ENCODE results near the gene FLOT1. TPM values are rescaled to one million over a fixed set of nuclear protein-coding genes. Genes with fewer than 3 reads are reported as not detected.
A peak's percentile ranks its signal among the peaks of the same experiment; 100 is the strongest.

Gene FLOT1
- total RNA-seq, 5 donors from 2014 or later (not counting 1 experiment from before 2014, with no cell fraction given): 62.2 to 109 (median 74.2) TPM

DNA sequence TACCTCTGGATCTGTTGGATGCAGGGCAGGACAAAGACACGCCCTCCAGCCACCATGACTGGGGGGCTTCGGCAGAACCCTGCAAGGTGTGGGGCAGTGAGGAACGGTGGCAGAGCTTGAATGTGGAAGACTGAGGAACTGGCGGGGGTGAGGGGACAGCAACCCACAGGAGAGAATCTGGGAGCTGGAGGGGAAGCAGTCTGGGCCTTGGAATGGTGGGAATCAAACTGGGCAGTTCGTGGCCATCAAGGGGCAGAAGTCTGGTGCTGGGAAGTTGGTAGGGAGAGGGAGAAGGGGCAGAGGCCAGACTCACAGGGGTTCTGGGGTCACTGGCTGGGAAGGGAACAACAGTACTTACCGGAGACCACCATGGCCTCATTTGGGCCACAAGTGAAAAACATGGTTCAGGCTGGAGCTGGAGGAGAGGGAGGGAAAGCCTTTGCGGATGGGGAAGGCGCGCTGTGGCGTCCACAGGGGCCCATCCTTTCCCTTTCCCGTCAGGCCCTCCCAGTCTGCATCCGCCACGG, 635 bp downstream of the FLOT1 start:
- Mint-ChIP-seq H3K9me3 (no peaks in the 10 kb centered on the region), H3K27me3 (no peaks in the 10 kb centered on the region), H3K27ac (peak overlapping the region; percentile 89 to 93), H3K36me3 (peaks cover 32% of the 10 kb centered on the region), H3K4me1 (peaks cover 62 to 69% (median 68%) of the 10 kb centered on the region in 3 donors), H3K4me3 (peak overlapping the region; percentile 88 to 96 (median 94))
- H3K9me3 ChIP-seq: no peaks in the 10 kb centered on the region
- H3K4me3 ChIP-seq (ENCODE audit: control insufficient read depth in 1 of 2, extremely low read depth in 1 of 2, low read length in 1 of 2): peak overlapping the region; percentile 85 to 88
- peaks cover 8 to 23% of the 10 kb centered on the region in 2 donors for H3K36me3 ChIP-seq (ENCODE audit: control insufficient read depth in 2 of 2, extremely low read depth in 1 of 2, insufficient read depth in 1 of 2, low read length in 1 of 2)
- peaks cover 40 to 67% of the 10 kb centered on the region in 2 experiments for H3K4me1 ChIP-seq (ENCODE audit: control insufficient read depth in 1 of 2, extremely low read depth in 1 of 2, insufficient read depth in 2 of 2, low read length in 2 of 2)
- ChIA-PET POLR2A (no interaction called here), CTCF (interaction anchor here in 1 of 2 donors (0.8 kb wide), 1 partner anchor 20 kb away, joined by 3 read pairs; no protein-coding TSS in a partner anchor)
- no peaks in the 10 kb centered on the region for H3K27me3 ChIP-seq (replicated peaks in 1 of 2; ENCODE audit: control insufficient read depth in 2 of 2, extremely low read depth in 1 of 2, insufficient read depth in 2 of 2, low read length in 1 of 2)
- no peak for ATAC-seq (replicated peaks in 1 of 4)
- H3K27ac ChIP-seq (ENCODE audit: low read length): peak overlapping the region; percentile 63
- WGBS (ENCODE audit: insufficient coverage): 23% methylated on average over 9 of the region's 13 CpGs
- no peak for DNase-seq

DNA sequence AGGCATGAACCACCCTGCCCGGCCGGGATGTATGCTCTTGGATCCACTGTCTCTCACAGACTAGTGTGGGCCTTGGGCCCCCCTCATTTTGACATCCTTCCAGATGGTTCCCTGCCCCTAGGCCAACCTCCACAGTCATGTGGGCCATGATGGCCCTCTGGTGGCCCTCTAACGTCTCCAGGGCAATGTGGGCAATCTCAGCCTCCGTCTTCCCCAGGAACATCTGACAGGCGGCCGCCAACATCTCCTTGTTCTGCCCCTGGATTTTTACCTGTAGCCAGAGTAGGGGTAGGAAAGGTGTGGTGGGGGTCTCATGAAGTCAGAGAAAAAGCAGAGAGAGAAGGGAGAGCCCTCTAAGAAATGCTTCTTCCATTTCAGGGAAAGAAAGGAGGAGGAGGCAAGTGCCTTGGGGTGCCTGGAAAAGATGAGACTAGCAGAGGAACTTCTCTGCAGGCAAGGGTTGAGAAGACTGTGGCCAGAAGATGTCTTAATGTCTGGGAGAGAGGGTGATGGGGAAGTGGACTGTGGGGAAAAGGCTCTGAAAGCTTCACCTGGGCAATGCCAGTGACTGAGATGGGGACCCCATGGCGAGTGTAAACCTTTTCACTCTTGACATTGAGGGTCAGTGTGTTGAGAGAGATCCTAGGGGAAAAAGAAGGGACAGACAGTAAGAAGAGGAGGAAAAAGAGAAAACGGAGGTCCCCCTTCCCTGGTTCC, 1.3 kb downstream of the FLOT1 start:
- Histone ChIP-seq H3K36me3 (ENCODE audit: control insufficient read depth in 2 of 2, extremely low read depth in 1 of 2, insufficient read depth in 1 of 2, low read length in 1 of 2) (peaks cover 8 to 23% of the 10 kb centered on the region in 2 donors), H3K27me3 (replicated peaks in 1 of 2; ENCODE audit: control insufficient read depth in 2 of 2, extremely low read depth in 1 of 2, insufficient read depth in 2 of 2, low read length in 1 of 2) (no peaks in the 10 kb centered on the region), H3K27ac (ENCODE audit: low read length) (peak overlapping the region; percentile 63), H3K4me3 (ENCODE audit: control insufficient read depth in 1 of 2, extremely low read depth in 1 of 2, low read length in 1 of 2) (peak overlapping the region; percentile 85 to 88), H3K9me3 (no peaks in the 10 kb centered on the region), H3K4me1 (ENCODE audit: control insufficient read depth in 1 of 2, extremely low read depth in 1 of 2, insufficient read depth in 2 of 2, low read length in 2 of 2) (peaks cover 42 to 73% of the 10 kb centered on the region in 2 experiments)
- no peaks in the 10 kb centered on the region for H3K9me3 Mint-ChIP-seq
- WGBS (ENCODE audit: insufficient coverage): 100% methylated on average over 4 of the region's 8 CpGs
- peaks cover 34% of the 10 kb centered on the region for H3K36me3 Mint-ChIP-seq
- CTCF ChIA-PET: interaction anchor here in 1 of 2 donors (0.6 to 0.8 kb wide), 2 partner anchors 19 to 1075 kb away, joined by 3 to 4 read pairs; no protein-coding TSS in a partner anchor
- no peaks in the 10 kb centered on the region for H3K27me3 Mint-ChIP-seq
- no peak for DNase-seq
- POLR2A ChIA-PET: no interaction called here
- H3K4me1 Mint-ChIP-seq: peaks cover 69 to 75% (median 74%) of the 10 kb centered on the region in 3 donors
- peak overlapping the region; percentile 89 to 93 for H3K27ac Mint-ChIP-seq
- peak overlapping the region; percentile 88 to 96 (median 94) for H3K4me3 Mint-ChIP-seq
- no peak for ATAC-seq (replicated peaks in 1 of 4)

DNA sequence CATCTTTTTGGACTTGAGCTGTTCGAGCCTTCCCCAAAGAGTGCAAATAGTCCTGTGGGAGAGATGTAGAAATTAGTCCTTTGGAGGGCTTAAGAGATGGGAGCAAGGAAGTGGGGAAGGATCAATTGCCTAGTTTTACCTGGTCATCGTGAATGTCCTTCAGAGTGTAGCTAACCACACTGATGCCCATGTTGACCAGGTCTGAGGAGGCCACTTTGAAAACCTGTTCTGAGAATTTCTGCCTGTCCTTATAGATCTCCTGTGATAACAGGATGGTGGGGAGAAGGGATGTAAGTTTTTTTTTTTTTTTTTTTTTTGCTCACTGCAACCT, 2.0 kb downstream of the FLOT1 start:
- Histone ChIP-seq H3K27ac (ENCODE audit: low read length) (no peak overlapping the region), H3K36me3 (ENCODE audit: control insufficient read depth in 2 of 2, extremely low read depth in 1 of 2, insufficient read depth in 1 of 2, low read length in 1 of 2) (peaks cover 8 to 28% of the 10 kb centered on the region in 2 donors), H3K27me3 (replicated peaks in 1 of 2; ENCODE audit: control insufficient read depth in 2 of 2, extremely low read depth in 1 of 2, insufficient read depth in 2 of 2, low read length in 1 of 2) (no peaks in the 10 kb centered on the region), H3K4me1 (ENCODE audit: control insufficient read depth in 1 of 2, extremely low read depth in 1 of 2, insufficient read depth in 2 of 2, low read length in 2 of 2) (peaks cover 45 to 80% of the 10 kb centered on the region in 2 experiments), H3K9me3 (no peaks in the 10 kb centered on the region), H3K4me3 (ENCODE audit: control insufficient read depth in 1 of 2, extremely low read depth in 1 of 2, low read length in 1 of 2) (no peak overlapping the region)
- Mint-ChIP-seq H3K27ac (peak overlapping the region; percentile 89 to 93), H3K4me3 (peak overlapping the region; percentile 21 to 96 (median 43)), H3K27me3 (no peaks in the 10 kb centered on the region), H3K9me3 (no peaks in the 10 kb centered on the region), H3K36me3 (peaks cover 34% of the 10 kb centered on the region), H3K4me1 (peaks cover 76 to 83% (median 81%) of the 10 kb centered on the region in 3 donors)
- CTCF ChIA-PET: interaction anchor here (0.6 to 1.0 kb wide), 3 partner anchors 10 to 1469 kb away, joined by 3 to 5 read pairs (median 4); no protein-coding TSS in a partner anchor
- POLR2A ChIA-PET: interaction anchor here in 1 of 2 donors (0.6 kb wide), 1 partner anchor 86 kb away, joined by 3 read pairs; no protein-coding TSS in a partner anchor
- no peak for ATAC-seq (replicated peaks in 1 of 4)
- DNase-seq: no peak
- WGBS (ENCODE audit: insufficient coverage): 100% methylated on average over 1 of the region's 2 CpGs

DNA sequence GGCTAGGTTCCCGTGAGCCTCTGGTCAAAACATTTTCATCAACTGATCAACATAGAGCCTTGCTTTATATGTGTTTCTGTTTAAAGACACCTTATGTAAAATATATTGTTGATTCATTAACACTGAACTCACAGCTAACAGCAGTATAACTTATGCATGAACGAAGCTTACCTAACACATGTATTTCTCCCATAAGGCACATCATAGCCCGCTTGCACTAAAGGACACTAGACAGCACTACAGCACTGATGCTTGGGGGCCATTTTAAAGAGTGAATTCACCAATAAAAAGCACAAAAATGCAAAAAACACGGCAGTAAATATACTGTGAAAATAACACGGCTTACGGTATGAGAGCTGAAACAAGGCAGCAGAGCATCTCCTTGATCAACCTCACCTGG, 4.0 kb downstream of the FLOT1 start:
- Histone ChIP-seq H3K27me3 (replicated peaks in 1 of 2; ENCODE audit: control insufficient read depth in 2 of 2, extremely low read depth in 1 of 2, insufficient read depth in 2 of 2, low read length in 1 of 2) (no peaks in the 10 kb centered on the region), H3K4me1 (ENCODE audit: control insufficient read depth in 1 of 2, extremely low read depth in 1 of 2, insufficient read depth in 2 of 2, low read length in 2 of 2) (peaks cover 50 to 79% of the 10 kb centered on the region in 2 experiments), H3K36me3 (ENCODE audit: control insufficient read depth in 2 of 2, extremely low read depth in 1 of 2, insufficient read depth in 1 of 2, low read length in 1 of 2) (peaks cover 8 to 38% of the 10 kb centered on the region in 2 donors), H3K4me3 (ENCODE audit: control insufficient read depth in 1 of 2, extremely low read depth in 1 of 2, low read length in 1 of 2) (no peak overlapping the region), H3K27ac (ENCODE audit: low read length) (no peak overlapping the region), H3K9me3 (no peaks in the 10 kb centered on the region)
- peak overlapping the region in 2 of 3 donors; percentile 9 to 31 for H3K4me3 Mint-ChIP-seq
- no peaks in the 10 kb centered on the region for H3K27me3 Mint-ChIP-seq
- no peak for ATAC-seq (replicated peaks in 1 of 4)
- H3K27ac Mint-ChIP-seq: peak overlapping the region; percentile 83 to 89
- ChIA-PET CTCF (interaction anchor here (0.5 to 1.6 kb wide), 5 partner anchors 8 to 1089 kb away, joined by 3 to 4 read pairs (median 3); no protein-coding TSS in a partner anchor), POLR2A (interaction anchor here in 1 of 2 donors (0.6 kb wide), 1 partner anchor 74 kb away, joined by 3 read pairs; no protein-coding TSS in a partner anchor)
- 83% methylated on average over 3 of the region's 6 CpGs for WGBS (ENCODE audit: insufficient coverage)
- peaks cover 76 to 81% (median 80%) of the 10 kb centered on the region in 3 donors for H3K4me1 Mint-ChIP-seq
- DNase-seq: no peak
- no peaks in the 10 kb centered on the region for H3K9me3 Mint-ChIP-seq
- H3K36me3 Mint-ChIP-seq: peaks cover 39% of the 10 kb centered on the region

DNA sequence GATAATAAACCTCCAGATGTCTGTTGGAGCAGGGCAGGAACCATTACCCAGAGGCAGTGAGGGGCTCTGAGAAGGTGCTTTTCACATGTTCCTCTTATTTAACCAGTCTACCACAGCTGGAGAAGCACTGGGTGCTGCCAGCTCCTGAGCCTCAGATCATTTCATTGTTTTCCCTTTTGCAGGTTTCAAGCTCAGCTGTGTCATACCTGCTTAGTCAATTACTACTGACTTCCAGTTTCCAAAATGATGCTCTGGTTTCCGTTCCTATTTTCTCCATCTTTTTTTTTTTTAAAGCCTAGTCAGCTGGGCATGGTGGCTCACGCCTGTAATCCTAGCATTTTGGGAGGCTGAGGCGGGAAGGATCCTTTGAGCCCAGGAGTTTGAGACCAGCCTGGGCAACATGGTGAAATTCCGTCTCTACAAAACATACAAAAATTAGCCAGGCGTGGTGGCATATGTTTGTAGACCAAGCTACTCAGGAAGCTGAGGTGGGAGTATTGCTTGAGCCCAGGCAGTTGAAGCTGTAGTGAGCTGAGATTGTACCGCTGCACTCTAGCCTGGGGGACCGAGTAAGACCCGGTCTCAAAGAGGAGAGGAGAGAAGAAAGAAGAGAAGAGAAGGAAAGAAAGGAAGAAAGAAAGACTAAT, 6.7 kb downstream of the FLOT1 start:
- Histone ChIP-seq H3K9me3 (no peaks in the 10 kb centered on the region), H3K36me3 (ENCODE audit: control insufficient read depth in 2 of 2, extremely low read depth in 1 of 2, insufficient read depth in 1 of 2, low read length in 1 of 2) (peaks cover 8 to 42% of the 10 kb centered on the region in 2 donors), H3K27me3 (replicated peaks in 1 of 2; ENCODE audit: control insufficient read depth in 2 of 2, extremely low read depth in 1 of 2, insufficient read depth in 2 of 2, low read length in 1 of 2) (no peaks in the 10 kb centered on the region), H3K27ac (ENCODE audit: low read length) (peak overlapping the region; percentile 36), H3K4me3 (ENCODE audit: control insufficient read depth in 1 of 2, extremely low read depth in 1 of 2, low read length in 1 of 2) (no peak overlapping the region), H3K4me1 (ENCODE audit: control insufficient read depth in 1 of 2, extremely low read depth in 1 of 2, insufficient read depth in 2 of 2, low read length in 2 of 2) (peaks cover 40 to 63% of the 10 kb centered on the region in 2 experiments)
- ChIA-PET CTCF (interaction anchor here (0.7 to 1.5 kb wide), 3 partner anchors 12 to 351 kb away, joined by 3 to 4 read pairs (median 3); no protein-coding TSS in a partner anchor), POLR2A (no interaction called here)
- Mint-ChIP-seq H3K9me3 (no peaks in the 10 kb centered on the region), H3K36me3 (peaks cover 40% of the 10 kb centered on the region), H3K27me3 (no peaks in the 10 kb centered on the region), H3K27ac (peak overlapping the region; percentile 86 to 90), H3K4me3 (peak overlapping the region in 2 of 3 donors; percentile 60 to 83), H3K4me1 (peaks cover 66 to 73% (median 71%) of the 10 kb centered on the region in 3 donors)
- no peak for DNase-seq
- 32% methylated on average over 4 of the region's 8 CpGs for WGBS (ENCODE audit: insufficient coverage)
- peak in 1 of 4 experiments; percentile 26 for ATAC-seq (replicated peaks in 1 of 4)

Measured in T-cell (primary cell).